ELR (cell line): ENCODE data around the gene ILF3.

ENCODE experiments used
- DNase-seq: peaks from one replicate; pipeline ENCODE4 v3.0.0-alpha.2; 2015; ENCODE audit warnings: low read depth

The ILF3 gene

GRCh38 chr19:10695401-10696398 is 41.6 kb downstream of the ILF3 start:
- DNase-seq, result peak; percentile 94

- peak; percentile 84 for DNase-seq
Observed at GRCh38 chr19:10699650-10700335, 45.6 kb downstream of the ILF3 start.

GRCh38 chr19:10701955-10702525 is 47.9 kb downstream of the ILF3 start:
- peak; percentile 39 for DNase-seq

- no peak for DNase-seq
Observed at GRCh38 chr19:10706990-10707389, 52.8 kb downstream of the ILF3 start.

- DNase-seq, result no peak
Observed at GRCh38 chr19:10707440-10707839, 53.3 kb downstream of the ILF3 start.

GRCh38 chr19:10708291-10708690 is 54.1 kb downstream of the ILF3 start:
- no peak for DNase-seq

- DNase-seq, result no peak
Observed at GRCh38 chr19:10712045-10712444, 57.9 kb downstream of the ILF3 start.

GRCh38 chr19:10712754-10713153 is 58.6 kb downstream of the ILF3 start:
- DNase-seq, result no peak

- no peak for DNase-seq
Observed at GRCh38 chr19:10713317-10713716, 59.2 kb downstream of the ILF3 start.

GRCh38 chr19:10717054-10717355 is 62.9 kb downstream of the ILF3 start:
- DNase-seq, result no peak

GRCh38 chr19:10717356-10718204 is 63.4 kb downstream of the ILF3 start, which contains the start of gene DNM2:
TSS of gene DNM2 (plus strand) at chr19:10718079. CDS start at chr19:10718243, 164 bp downstream.
- peak; percentile 100 for DNase-seq

- DNase-seq, result peak; percentile 56
Observed at GRCh38 chr19:10718205-10719196, 64.4 kb downstream of the ILF3 start.

GRCh38 chr19:10719466-10719961 is 65.4 kb downstream of the ILF3 start:
- no peak for DNase-seq

- no peak for DNase-seq
Observed at GRCh38 chr19:10720607-10721125, 66.5 kb downstream of the ILF3 start.

GRCh38 chr19:10723591-10723990 is 69.4 kb downstream of the ILF3 start:
- DNase-seq, result no peak

- DNase-seq, result no peak
Observed at GRCh38 chr19:10724573-10725071, 70.5 kb downstream of the ILF3 start.

GRCh38 chr19:10725415-10725814 is 71.3 kb downstream of the ILF3 start:
- no peak for DNase-seq

- no peak for DNase-seq
Observed at GRCh38 chr19:10726268-10726667, 72.1 kb downstream of the ILF3 start.

GRCh38 chr19:10727685-10728201 is 73.6 kb downstream of the ILF3 start:
- no peak for DNase-seq

GRCh38 chr19:10729411-10729810 is 75.3 kb downstream of the ILF3 start:
- DNase-seq, result no peak
